CD14-positive monocyte (primary cell): ENCODE results near the gene SLC22A5. TPM values are rescaled to one million over a fixed set of nuclear protein-coding genes. Genes with fewer than 3 reads are reported as not detected.
"Not testable (repeated sequence)": the region's sequence is repeated elsewhere in the genome, so short reads cannot be mapped to it uniquely, and the experiment has no call there.

Source experiments
- DNase-seq, 3 donors: peaks; one replicate each; pipeline ENCODE4 v3.0.0-alpha.2; 2011 to 2022
- H2AFZ ChIP-seq: 2 replicates; pipeline ENCODE4 v1.6.0; 2012; ENCODE audit warnings: mild to moderate bottlenecking, low read depth, low read length, inconsistent platforms; ENCODE audit not compliant: insufficient read depth, poor library complexity, severe bottlenecking
- H3K27ac ChIP-seq, 2 donors: 1 replicate in 1 of 2; 2 replicates in 1 of 2; pipeline ENCODE4 v1.5.1; 2012 to 2013; ENCODE audit warnings: low read length in 2 of 2, control low read depth in 1 of 2, inconsistent platforms in 1 of 2, low read depth in 1 of 2, mild to moderate bottlenecking in 1 of 2
- H3K27me3 ChIP-seq, 2 donors: one replicate each; pipeline versions ENCODE4 v1.6.0 to v1.6.1; 2011 to 2013; ENCODE audit warnings: low read length in 2 of 2; ENCODE audit not compliant: control insufficient read depth in 2 of 2, insufficient read depth in 2 of 2
- H3K36me3 ChIP-seq, 2 donors: replicated peaks in 1 of 2; 1 replicate in 1 of 2; 2 replicates in 1 of 2; pipeline versions ENCODE4 v1.5.1 to v1.6.1; 2012 to 2013; ENCODE audit warnings: low read length in 2 of 2, control low read depth in 1 of 2, inconsistent platforms in 1 of 2, mild to moderate bottlenecking in 1 of 2; ENCODE audit not compliant: insufficient read depth in 2 of 2, control insufficient read depth in 1 of 2
- H3K4me1 ChIP-seq, 2 donors: 1 replicate in 1 of 2; 2 replicates in 1 of 2; pipeline versions ENCODE4 v1.5.1 to v1.6.1; 2012 to 2013; ENCODE audit warnings: low read length in 2 of 2, control low read depth in 1 of 2, inconsistent platforms in 1 of 2, mild to moderate bottlenecking in 1 of 2, moderate library complexity in 1 of 2; ENCODE audit not compliant: insufficient read depth in 2 of 2, control insufficient read depth in 1 of 2
- H3K4me2 ChIP-seq: replicated peaks from 2 replicates; pipeline ENCODE3; 2012; ENCODE audit warnings: low read length, moderate library complexity, mild to moderate bottlenecking; ENCODE audit not compliant: poor library complexity, severe bottlenecking; ENCODE audit errors: extremely low read depth
- H3K4me3 ChIP-seq, 3 experiments: fragments of 200-600 bp in 1 of 3; sonication (generic) in 1 of 3; replicated peaks in 1 of 3; 1 replicate in 2 of 3; 2 replicates in 1 of 3; pipeline ENCODE4 v1.5.1; 2011 to 2013; ENCODE audit warnings: low read length in 3 of 3, mild to moderate bottlenecking in 3 of 3, control low read depth in 2 of 3, low read depth in 2 of 3, inconsistent platforms in 1 of 3, moderate library complexity in 1 of 3
- H3K79me2 ChIP-seq: 2 replicates; pipeline ENCODE4 v1.6.0; 2012; ENCODE audit warnings: mild to moderate bottlenecking, control low read depth, inconsistent platforms, low read length, moderate library complexity; ENCODE audit not compliant: insufficient read depth
- H3K9ac ChIP-seq: 2 replicates; pipeline ENCODE4 v1.6.0; 2017; ENCODE audit warnings: low read length, mild to moderate bottlenecking; ENCODE audit not compliant: insufficient read depth, poor library complexity, severe bottlenecking
- H3K9me3 ChIP-seq, 2 donors: replicated peaks in 1 of 2; 1 replicate in 1 of 2; 2 replicates in 1 of 2; pipeline versions ENCODE4 v1.5.1 to v1.6.1; 2012 to 2013; ENCODE audit warnings: low read length in 2 of 2, control low read depth in 1 of 2; ENCODE audit not compliant: control insufficient read depth in 1 of 2, insufficient read depth in 1 of 2
- H4K20me1 ChIP-seq: 2 replicates; pipeline ENCODE4 v1.6.0; 2012; ENCODE audit warnings: mild to moderate bottlenecking, low read length, control low read depth, moderate library complexity; ENCODE audit not compliant: insufficient read depth
- H3K27ac Mint-ChIP-seq, 7 donors: one replicate each; pipeline ENCODE4 v1.8.0; 2020; ENCODE audit warnings: mild to moderate bottlenecking in 7 of 7, mixed read lengths in 7 of 7, moderate library complexity in 6 of 7, inconsistent platforms in 2 of 7
- H3K27me3 Mint-ChIP-seq, 3 donors: one replicate each; pipeline ENCODE4 v1.8.0; 2021 to 2022; ENCODE audit warnings: low read depth in 3 of 3, mild to moderate bottlenecking in 3 of 3, mixed read lengths in 3 of 3, moderate library complexity in 3 of 3, inconsistent platforms in 1 of 3
- H3K36me3 Mint-ChIP-seq, 2 donors: one replicate each; pipeline ENCODE4 v1.8.0; 2020; ENCODE audit warnings: mixed read lengths in 2 of 2, inconsistent platforms in 1 of 2, mild to moderate bottlenecking in 1 of 2
- H3K4me1 Mint-ChIP-seq: one replicate; pipeline ENCODE4 v1.8.0; 2020; ENCODE audit warnings: mild to moderate bottlenecking, mixed read lengths
- H3K4me3 Mint-ChIP-seq, 2 donors: one replicate each; pipeline ENCODE4 v1.8.0; 2020; ENCODE audit warnings: mild to moderate bottlenecking in 2 of 2, mixed read lengths in 2 of 2, moderate library complexity in 1 of 2
- H3K9me3 Mint-ChIP-seq, 7 donors: one replicate each; pipeline ENCODE4 v1.8.0; 2020 to 2022; ENCODE audit warnings: mixed read lengths in 7 of 7, mild to moderate bottlenecking in 6 of 7, moderate library complexity in 6 of 7, inconsistent platforms in 2 of 7
- CTCF ChIP-seq: fragments of 200-600 bp; IDR thresholded peaks from one replicate; pipeline ENCODE4 v1.8.0; 2022; ENCODE audit warnings: antibody characterized with exemption, mild to moderate bottlenecking
- WGBS: methylation state at CpG from one replicate; pipeline ENCODE4 v1.1.5; 2013; ENCODE audit warnings: missing lambda C conversion rate; ENCODE audit not compliant: insufficient coverage; 5-methylcytosine and 5-hydroxymethylcytosine counted together
- intact Hi-C, 2 donors: fragments of 100-400 bp; cut with micrococcal nuclease; formaldehyde crosslinking; loops; one replicate each; pipeline versions ENCODE4 v1.15.0 to v1.15.1; 2023
- polyA plus RNA-seq, 3 donors: library from polyadenylated mRNA; depleted of rRNA in 1 of 3; unstranded in 2 of 3; stranded (reverse) in 1 of 3; fragments of 300-500 nt in 2 of 3; fragments of >200 nt in 1 of 3; fragmentation: Illumina TruSeq in 2 of 3; gene quantifications; 1 replicate in 2 of 3; 2 replicates in 1 of 3; pipeline ENCODE4 v1.2.3, GENCODE V29; 2012 to 2021

SLC22A5 gene
- polyA plus RNA-seq, 3 donors, result 2.4 to 14.6 (median 3.5) TPM

- H3K27me3 ChIP-seq, H3K4me2 ChIP-seq, H3K79me2 ChIP-seq, intact Hi-C loops, H3K27ac Mint-ChIP-seq, H3K4me1 ChIP-seq, H3K36me3 ChIP-seq, H2AFZ ChIP-seq, DNase-seq, H3K4me3 ChIP-seq, H3K36me3 Mint-ChIP-seq, H4K20me1 ChIP-seq, H3K9ac ChIP-seq, H3K9me3 Mint-ChIP-seq, H3K9me3 ChIP-seq, H3K4me3 Mint-ChIP-seq, H3K27ac ChIP-seq, H3K4me1 Mint-ChIP-seq: not testable (repeated sequence)
- H3K27me3 Mint-ChIP-seq, result peaks cover 0 to 11% (median 2%) of the 10 kb centered on the region in 3 donors
- no CpG with 5 or more reads among the region's 2 CpGs for WGBS
Measured at GRCh38 chr5:132404041-132404440, 34.5 kb downstream of the SLC22A5 start.

- Histone ChIP-seq H3K27me3 (no peaks in the 10 kb centered on the region), H3K9ac (no peak overlapping the region), H3K4me2 (no peak overlapping the region), H2AFZ (no peak overlapping the region), H3K9me3 (no peaks in the 10 kb centered on the region), H3K4me3 (no peak overlapping the region), H3K36me3 (no peaks in the 10 kb centered on the region), H3K27ac (no peak overlapping the region), H3K79me2 (peaks cover 12% of the 10 kb centered on the region), H4K20me1 (no peaks in the 10 kb centered on the region), H3K4me1 (peaks cover 12 to 13% of the 10 kb centered on the region in 2 donors)
- peaks cover 0 to 5% (median 2%) of the 10 kb centered on the region in 3 donors for H3K27me3 Mint-ChIP-seq
- peaks cover 0 to 2% of the 10 kb centered on the region in 2 donors for H3K36me3 Mint-ChIP-seq
- no peak overlapping the region for H3K27ac Mint-ChIP-seq
- intact Hi-C loops, result no loop called here
- H3K9me3 Mint-ChIP-seq, result peaks cover 0 to 4% (median 2%) of the 10 kb centered on the region in 7 donors
- no CpG with 5 or more reads among the region's 1 CpG for WGBS
- TF ChIP-seq CTCF, result no peak
- no peak for DNase-seq
- H3K4me3 Mint-ChIP-seq, result no peak overlapping the region
- H3K4me1 Mint-ChIP-seq, result peaks cover 15% of the 10 kb centered on the region
Measured at GRCh38 chr5:132405646-132406045, 36.1 kb downstream of the SLC22A5 start.
